ENCODE data around the gene PRAMEF7.
"Not testable (repeated sequence)": the region's sequence is repeated elsewhere in the genome, so short reads cannot be mapped to it uniquely, and the experiment has no call there.

GRCh38 chr1:12924368-12924767, 8.0 kb downstream of the PRAMEF7 start:
- TF ChIP-seq CTCF, POLR2A (IDR thresholded peaks at IDR 0.05): not testable (repeated sequence)

Data from heart left ventricle (tissue), 13 donors.